Vagina (tissue), 2 donors: ENCODE data around the gene CDH13.

Experiments used
- POLR2A ChIP-seq, 2 donors: fragments of 450-650 bp; IDR thresholded peaks; one replicate each; pipeline ENCODE4 v1.6.1; 2017; ENCODE audit warnings: antibody characterized with exemption in 2 of 2, mild to moderate bottlenecking in 2 of 2, moderate library complexity in 2 of 2
- POLR2AphosphoS5 ChIP-seq, 2 donors: sonication (generic); formaldehyde crosslinking; IDR thresholded peaks; one replicate each; pipeline ENCODE4 v1.9.0; 2017; ENCODE audit warnings: antibody characterized with exemption in 2 of 2, mild to moderate bottlenecking in 2 of 2, low read depth in 1 of 2; ENCODE audit not compliant: insufficient read depth in 1 of 2
- TF ChIP-seq, protein P1 (sequence below), 3 experiments: fragments of 450-650 bp in 2 of 3; fragments of 200-600 bp in 1 of 3; sonication (generic) in 1 of 3; IDR thresholded peaks; one replicate each; pipeline ENCODE4 v1.5.1; 2017 to 2019; ENCODE audit warnings: antibody characterized with exemption in 3 of 3, mild to moderate bottlenecking in 2 of 3, moderate library complexity in 2 of 3

DNA sequence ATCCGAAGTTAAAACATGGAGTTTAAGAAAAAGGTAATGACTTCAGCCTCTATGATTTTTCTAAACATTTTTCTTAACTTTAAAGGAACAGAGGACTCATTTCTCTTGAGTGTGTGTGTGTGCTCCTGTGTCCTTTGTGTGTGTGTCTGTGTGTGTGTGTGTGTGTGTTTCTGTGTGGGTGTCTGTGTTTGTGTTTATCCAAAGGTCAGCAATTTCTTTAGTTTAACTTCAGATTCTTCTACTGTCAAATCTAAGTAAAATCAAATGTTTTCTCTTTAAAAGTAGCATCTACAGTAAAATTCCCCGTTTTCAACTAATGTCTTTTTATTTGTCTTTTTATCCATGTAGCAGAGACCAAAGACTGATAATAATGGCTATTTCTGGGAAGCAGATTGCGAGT is 1212.8 kb downstream of the CDH13 start:
- TF ChIP-seq, protein P1, sequence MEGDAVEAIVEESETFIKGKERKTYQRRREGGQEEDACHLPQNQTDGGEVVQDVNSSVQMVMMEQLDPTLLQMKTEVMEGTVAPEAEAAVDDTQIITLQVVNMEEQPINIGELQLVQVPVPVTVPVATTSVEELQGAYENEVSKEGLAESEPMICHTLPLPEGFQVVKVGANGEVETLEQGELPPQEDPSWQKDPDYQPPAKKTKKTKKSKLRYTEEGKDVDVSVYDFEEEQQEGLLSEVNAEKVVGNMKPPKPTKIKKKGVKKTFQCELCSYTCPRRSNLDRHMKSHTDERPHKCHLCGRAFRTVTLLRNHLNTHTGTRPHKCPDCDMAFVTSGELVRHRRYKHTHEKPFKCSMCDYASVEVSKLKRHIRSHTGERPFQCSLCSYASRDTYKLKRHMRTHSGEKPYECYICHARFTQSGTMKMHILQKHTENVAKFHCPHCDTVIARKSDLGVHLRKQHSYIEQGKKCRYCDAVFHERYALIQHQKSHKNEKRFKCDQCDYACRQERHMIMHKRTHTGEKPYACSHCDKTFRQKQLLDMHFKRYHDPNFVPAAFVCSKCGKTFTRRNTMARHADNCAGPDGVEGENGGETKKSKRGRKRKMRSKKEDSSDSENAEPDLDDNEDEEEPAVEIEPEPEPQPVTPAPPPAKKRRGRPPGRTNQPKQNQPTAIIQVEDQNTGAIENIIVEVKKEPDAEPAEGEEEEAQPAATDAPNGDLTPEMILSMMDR (IDR thresholded peaks at IDR 0.05) = no peak
- no peak for TF ChIP-seq POLR2A (IDR thresholded peaks at IDR 0.05)
- no peak for TF ChIP-seq POLR2AphosphoS5 (IDR thresholded peaks at IDR 0.05; ENCODE audit: insufficient read depth in 1 of 2, low read depth in 1 of 2)
